Gastrocnemius medialis (tissue), 4 donors: Measurements from ENCODE around the gene NUDT7. TPM values are rescaled to one million over a fixed set of nuclear protein-coding genes. Genes with fewer than 3 reads are reported as not detected.

ENCODE experiments used
- ATAC-seq, 2 donors: fragments of 150-250 bp; one replicate each; pipeline ENCODE4 v1.9.1; 2016
- DNase-seq, 2 donors: peaks; one replicate each; pipeline ENCODE4 v3.0.0-alpha.2; 2019
- H3K27ac ChIP-seq, 4 donors: fragments of 200-600 bp; sonication (generic); 1 replicate in 1 of 4; 2 replicates in 3 of 4; pipeline ENCODE4 v1.5.1; 2016 to 2018; ENCODE audit warnings: mild to moderate bottlenecking in 2 of 4, moderate library complexity in 1 of 4
- H3K27me3 ChIP-seq, 3 donors: fragments of 200-600 bp; sonication (generic) in 2 of 3; 1 replicate in 1 of 3; 2 replicates in 2 of 3; pipeline versions ENCODE4 v1.5.1 to v1.6.0; 2016 to 2019; ENCODE audit warnings: mild to moderate bottlenecking in 1 of 3, moderate library complexity in 1 of 3
- H3K36me3 ChIP-seq, 2 donors: fragments of 200-600 bp; sonication (generic) in 1 of 2; one replicate each; pipeline ENCODE4 v1.5.1; 2017 to 2018
- H3K4me1 ChIP-seq, 2 donors: fragments of 200-600 bp; sonication (generic) in 1 of 2; one replicate each; pipeline ENCODE4 v1.5.1; 2016 to 2017; ENCODE audit warnings: mild to moderate bottlenecking in 2 of 2
- H3K4me3 ChIP-seq, 4 donors: fragments of 200-600 bp; sonication (generic) in 3 of 4; 1 replicate in 1 of 4; 2 replicates in 3 of 4; pipeline ENCODE4 v1.5.1; 2016 to 2019; ENCODE audit warnings: mild to moderate bottlenecking in 2 of 4
- H3K9me3 ChIP-seq, 3 donors: fragments of 200-600 bp; sonication (generic) in 2 of 3; 1 replicate in 1 of 3; 2 replicates in 2 of 3; pipeline ENCODE4 v1.5.1; 2016 to 2019
- POLR2A ChIP-seq, 2 donors: fragments of 450-650 bp; IDR thresholded peaks; one replicate each; pipeline ENCODE4 v1.6.1; 2017; ENCODE audit warnings: antibody characterized with exemption in 2 of 2, mild to moderate bottlenecking in 2 of 2, moderate library complexity in 2 of 2
- in situ Hi-C, 4 donors: fragments of 200-750 bp; cut with MboI; loops; one replicate each; pipeline versions ENCODE4 v1.15.0 to v1.8.0; 2017; ENCODE audit warnings: low sequenced_read_pairs in 4 of 4
- intact Hi-C: fragments of 100-400 bp; cut with DNase I; formaldehyde crosslinking; loops from one replicate; pipeline ENCODE4 v1.15.1; 2023; ENCODE audit warnings: low total_unique reads
- total RNA-seq, 4 donors: library from RNA; depleted of rRNA; stranded (reverse); fragments of >200 nt; gene quantifications; one replicate each; pipeline versions ENCODE4 v1.1.0 to v1.2.3, GENCODE V29; 2016
- TF ChIP-seq, protein P1 (sequence below), 5 experiments: fragments of 450-650 bp in 3 of 5; fragments of 200-600 bp in 2 of 5; sonication (generic) in 2 of 5; IDR thresholded peaks in 4 of 5; conservative IDR thresholded peaks in 1 of 5; 1 replicate in 4 of 5; 2 replicates in 1 of 5; pipeline ENCODE4 v1.5.1; 2016 to 2019; ENCODE audit warnings: antibody characterized with exemption in 5 of 5, mild to moderate bottlenecking in 3 of 5, moderate library complexity in 3 of 5

Gene NUDT7
- total RNA-seq, 4 donors from 2014 or later: 2.3 to 11.0 (median 3.4) TPM

- no peaks in the 10 kb centered on the region for H3K9me3 ChIP-seq
- intact Hi-C loops (no loop called here), in situ Hi-C loops (no loop called here)
- peaks cover 0 to 3% (median 0%) of the 10 kb centered on the region in 3 donors for H3K27me3 ChIP-seq
- H3K27ac ChIP-seq: no peak overlapping the region
- no peaks in the 10 kb centered on the region for H3K4me1 ChIP-seq
- no peak for TF ChIP-seq POLR2A (IDR thresholded peaks at IDR 0.05)
- TF ChIP-seq, protein P1, sequence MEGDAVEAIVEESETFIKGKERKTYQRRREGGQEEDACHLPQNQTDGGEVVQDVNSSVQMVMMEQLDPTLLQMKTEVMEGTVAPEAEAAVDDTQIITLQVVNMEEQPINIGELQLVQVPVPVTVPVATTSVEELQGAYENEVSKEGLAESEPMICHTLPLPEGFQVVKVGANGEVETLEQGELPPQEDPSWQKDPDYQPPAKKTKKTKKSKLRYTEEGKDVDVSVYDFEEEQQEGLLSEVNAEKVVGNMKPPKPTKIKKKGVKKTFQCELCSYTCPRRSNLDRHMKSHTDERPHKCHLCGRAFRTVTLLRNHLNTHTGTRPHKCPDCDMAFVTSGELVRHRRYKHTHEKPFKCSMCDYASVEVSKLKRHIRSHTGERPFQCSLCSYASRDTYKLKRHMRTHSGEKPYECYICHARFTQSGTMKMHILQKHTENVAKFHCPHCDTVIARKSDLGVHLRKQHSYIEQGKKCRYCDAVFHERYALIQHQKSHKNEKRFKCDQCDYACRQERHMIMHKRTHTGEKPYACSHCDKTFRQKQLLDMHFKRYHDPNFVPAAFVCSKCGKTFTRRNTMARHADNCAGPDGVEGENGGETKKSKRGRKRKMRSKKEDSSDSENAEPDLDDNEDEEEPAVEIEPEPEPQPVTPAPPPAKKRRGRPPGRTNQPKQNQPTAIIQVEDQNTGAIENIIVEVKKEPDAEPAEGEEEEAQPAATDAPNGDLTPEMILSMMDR (IDR thresholded peaks at IDR 0.05 in 4 of 5, conservative IDR thresholded peaks at IDR 0.05 in 1 of 5): no peak
- ATAC-seq: no peak
- H3K36me3 ChIP-seq: no peaks in the 10 kb centered on the region
- no peak for DNase-seq
- no peak overlapping the region for H3K4me3 ChIP-seq
Measured at GRCh38 chr16:77683397-77684180, 38.7 kb upstream of the NUDT7 start.

DNA sequence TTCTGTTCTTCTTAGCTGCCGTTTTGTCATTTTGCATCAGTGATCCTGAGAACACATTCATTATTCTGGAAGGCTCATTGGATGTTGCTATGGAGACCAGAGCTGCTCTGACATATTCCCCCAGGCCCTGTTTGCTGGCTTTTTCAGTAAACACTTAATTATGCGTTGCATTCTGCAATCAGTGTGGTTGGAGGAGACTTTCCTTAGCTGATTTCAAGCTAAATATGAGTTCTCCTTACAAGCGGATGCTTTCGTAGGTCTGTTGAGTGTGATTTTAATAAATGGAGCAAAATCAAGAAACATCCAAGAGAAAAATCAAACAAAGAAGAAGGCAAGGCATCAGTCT lies 38.2 kb upstream of the NUDT7 start:
- Histone ChIP-seq H3K9me3 (no peaks in the 10 kb centered on the region), H3K4me3 (no peak overlapping the region), H3K4me1 (no peaks in the 10 kb centered on the region), H3K27ac (no peak overlapping the region), H3K36me3 (no peaks in the 10 kb centered on the region), H3K27me3 (peaks cover 0 to 3% (median 0%) of the 10 kb centered on the region in 3 donors)
- TF ChIP-seq POLR2A (IDR thresholded peaks at IDR 0.05): no peak
- TF ChIP-seq, protein P1 (IDR thresholded peaks at IDR 0.05 in 4 of 5, conservative IDR thresholded peaks at IDR 0.05 in 1 of 5): no peak
- in situ Hi-C loops: no loop called here
- ATAC-seq (no peak), DNase-seq (no peak)
- intact Hi-C loops: no loop called here

DNA sequence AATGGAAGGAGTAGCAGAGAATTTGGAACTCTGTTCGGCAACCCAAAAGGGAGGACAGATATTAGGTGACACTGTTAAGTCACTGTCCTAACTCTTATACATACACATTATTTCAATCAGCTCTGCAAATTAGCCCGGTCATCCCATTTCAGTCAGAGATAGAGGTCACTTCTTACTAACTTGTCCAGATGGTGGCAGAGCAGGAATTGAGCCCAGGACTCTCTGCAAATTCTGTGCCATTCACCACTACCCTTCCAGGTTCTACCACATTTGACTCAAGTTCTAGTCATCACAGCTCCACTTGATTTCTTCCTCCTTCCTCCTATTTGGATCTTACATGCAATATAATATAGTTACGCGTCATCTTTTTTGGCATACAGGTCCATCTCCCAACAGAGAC lies 35.9 kb upstream of the NUDT7 start:
- TF ChIP-seq POLR2A (IDR thresholded peaks at IDR 0.05): no peak
- TF ChIP-seq, protein P1 (IDR thresholded peaks at IDR 0.05 in 4 of 5, conservative IDR thresholded peaks at IDR 0.05 in 1 of 5): no peak
- no peak overlapping the region for H3K27ac ChIP-seq
- H3K9me3 ChIP-seq: no peaks in the 10 kb centered on the region
- peaks cover 0 to 3% (median 0%) of the 10 kb centered on the region in 3 donors for H3K27me3 ChIP-seq
- no peaks in the 10 kb centered on the region for H3K36me3 ChIP-seq
- no peak overlapping the region for H3K4me3 ChIP-seq
- ATAC-seq (no peak), DNase-seq (no peak)
- no peaks in the 10 kb centered on the region for H3K4me1 ChIP-seq
- in situ Hi-C loops (no loop called here), intact Hi-C loops (no loop called here)

DNA sequence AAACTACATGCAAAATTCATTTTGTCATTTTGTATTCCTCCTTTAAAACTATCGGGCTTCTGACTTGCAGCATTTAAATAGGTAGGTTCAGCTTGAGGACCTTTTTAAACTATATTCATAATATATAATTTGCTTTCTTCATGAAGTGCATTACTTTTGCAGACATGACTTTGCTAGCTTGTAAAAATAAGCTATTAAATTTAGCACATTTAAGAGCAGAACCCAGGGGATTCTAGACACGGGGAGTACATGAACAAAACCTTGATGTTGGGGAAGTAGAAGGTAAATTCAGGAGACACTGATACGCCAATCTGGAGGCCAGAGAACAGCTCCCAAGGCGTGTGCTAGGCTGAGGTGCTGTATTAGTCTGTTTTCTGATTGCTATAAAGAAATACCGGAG lies 32.3 kb upstream of the NUDT7 start:
- no peak for DNase-seq
- Histone ChIP-seq H3K9me3 (no peaks in the 10 kb centered on the region), H3K4me3 (no peak overlapping the region), H3K4me1 (no peaks in the 10 kb centered on the region), H3K27ac (no peak overlapping the region), H3K27me3 (peaks cover 0 to 3% (median 0%) of the 10 kb centered on the region in 3 donors), H3K36me3 (no peaks in the 10 kb centered on the region)
- ATAC-seq: no peak
- TF ChIP-seq, protein P1 (IDR thresholded peaks at IDR 0.05 in 4 of 5, conservative IDR thresholded peaks at IDR 0.05 in 1 of 5): no peak
- no peak for TF ChIP-seq POLR2A (IDR thresholded peaks at IDR 0.05)
- intact Hi-C loops (no loop called here), in situ Hi-C loops (no loop called here)
